HK-2 (cell line): ENCODE results near the gene LRRC37A2.
"Not testable (repeated sequence)": the region's sequence is repeated elsewhere in the genome, so short reads cannot be mapped to it uniquely, and the experiment has no call there.

Experiments used
- DNase-seq: peaks from one replicate; pipeline ENCODE4 v3.0.0-alpha.2; 2018; ENCODE audit not compliant: unreplicated experiment

Gene LRRC37A2

GRCh38 chr17:46512168-46512567 is at the start of gene LRRC37A2:
TSS of gene LRRC37A2 (plus strand) at chr17:46512468. CDS start at chr17:46512713, 245 bp downstream.
- not testable (repeated sequence) for DNase-seq

- not testable (repeated sequence) for DNase-seq
These were observed 44.6 kb upstream of the LRRC37A2 start for GRCh38 chr17:46467618-46468017.

GRCh38 chr17:46474489-46474888 is 37.8 kb upstream of the LRRC37A2 start:
- DNase-seq = not testable (repeated sequence)

GRCh38 chr17:46475583-46475982 is 36.7 kb upstream of the LRRC37A2 start:
- DNase-seq = not testable (repeated sequence)

GRCh38 chr17:46478823-46479222 is 33.4 kb upstream of the LRRC37A2 start:
- not testable (repeated sequence) for DNase-seq

- not testable (repeated sequence) for DNase-seq
These were observed 31.0 kb upstream of the LRRC37A2 start for GRCh38 chr17:46481310-46481709.

GRCh38 chr17:46492021-46492420 is 20.2 kb upstream of the LRRC37A2 start:
- DNase-seq = not testable (repeated sequence)

- DNase-seq = not testable (repeated sequence)
These were observed 12.7 kb upstream of the LRRC37A2 start for GRCh38 chr17:46499437-46500139.

- not testable (repeated sequence) for DNase-seq
These were observed 6.4 kb upstream of the LRRC37A2 start for GRCh38 chr17:46505896-46506295.

- not testable (repeated sequence) for DNase-seq
These were observed 22.4 kb downstream of the LRRC37A2 start for GRCh38 chr17:46534716-46535115.

GRCh38 chr17:46548607-46549006 is 36.3 kb downstream of the LRRC37A2 start:
- not testable (repeated sequence) for DNase-seq

GRCh38 chr17:46559155-46559554 is 46.9 kb downstream of the LRRC37A2 start:
- not testable (repeated sequence) for DNase-seq

- DNase-seq = not testable (repeated sequence)
These were observed 47.8 kb downstream of the LRRC37A2 start for GRCh38 chr17:46560048-46560447.

GRCh38 chr17:46566284-46566683 is 54.0 kb downstream of the LRRC37A2 start:
- not testable (repeated sequence) for DNase-seq

- DNase-seq = not testable (repeated sequence)
These were observed 54.7 kb downstream of the LRRC37A2 start for GRCh38 chr17:46566980-46567379.

- not testable (repeated sequence) for DNase-seq
These were observed 59.5 kb downstream of the LRRC37A2 start for GRCh38 chr17:46571796-46572195.

- not testable (repeated sequence) for DNase-seq
These were observed 67.1 kb downstream of the LRRC37A2 start, which contains the start of gene ARL17A for GRCh38 chr17:46579083-46580075. TSS of gene ARL17A (minus strand) at chr17:46579691. CDS start at chr17:46576322, 3,369 bp downstream.

- DNase-seq = not testable (repeated sequence)
These were observed 67.8 kb downstream of the LRRC37A2 start for GRCh38 chr17:46580082-46580481.

GRCh38 chr17:46585444-46585843 is 73.2 kb downstream of the LRRC37A2 start:
- not testable (repeated sequence) for DNase-seq

GRCh38 chr17:46590157-46591146 is 78.2 kb downstream of the LRRC37A2 start, which contains the start of gene NSF:
TSS of gene NSF (plus strand) at chr17:46590669. CDS start at chr17:46590776, 107 bp downstream.
- DNase-seq = not testable (repeated sequence)

- not testable (repeated sequence) for DNase-seq
These were observed 79.1 kb downstream of the LRRC37A2 start for GRCh38 chr17:46591332-46591731.
